Spinal cord (tissue), 10 donors: ENCODE measurements around the gene ZNF536. TPM values are rescaled to one million over a fixed set of nuclear protein-coding genes. Genes with fewer than 3 reads are reported as not detected.

ENCODE experiments used
- DNase-seq, 6 donors: peaks; one replicate each; pipeline versions ENCODE4 v3.0.0 to v3.0.0-alpha.2; 2013 to 2015; ENCODE audit warnings: low spot score in 6 of 6, low read depth in 4 of 6
- H3K27ac ChIP-seq: one replicate; pipeline ENCODE4 v1.5.1; 2013; ENCODE audit warnings: low read depth, low read length, control low read depth
- H3K27me3 ChIP-seq: one replicate; pipeline ENCODE4 v1.6.1; 2013; ENCODE audit warnings: low read length; ENCODE audit not compliant: control insufficient read depth, insufficient read depth
- H3K36me3 ChIP-seq: one replicate; pipeline ENCODE4 v1.6.1; 2013; ENCODE audit warnings: low read length; ENCODE audit not compliant: control insufficient read depth, insufficient read depth
- H3K4me1 ChIP-seq: one replicate; pipeline ENCODE4 v1.6.1; 2013; ENCODE audit warnings: low read length; ENCODE audit not compliant: control insufficient read depth, insufficient read depth
- H3K4me3 ChIP-seq: one replicate; pipeline ENCODE4 v1.5.1; 2013; ENCODE audit warnings: low read depth, low read length, control low read depth
- H3K9me3 ChIP-seq: one replicate; pipeline ENCODE4 v1.6.1; 2013; ENCODE audit warnings: low read length; ENCODE audit not compliant: control insufficient read depth, insufficient read depth
- WGBS: methylation state at CpG from one replicate; pipeline ENCODE4 v1.1.5; 2013; ENCODE audit warnings: missing lambda C conversion rate; ENCODE audit not compliant: insufficient coverage; 5-methylcytosine and 5-hydroxymethylcytosine counted together
- polyA plus RNA-seq, 2 donors: library from polyadenylated mRNA; unstranded; fragments of 120-200 nt; gene quantifications; one replicate each; pipeline ENCODE4 v1.2.1, GENCODE V29; 2013; ENCODE audit not compliant: insufficient read length in 2 of 2
- total RNA-seq, 2 donors: library from RNA; depleted of rRNA in 1 of 2; stranded (reverse); fragments of 120-200 nt in 1 of 2; fragments of >200 nt in 1 of 2; gene quantifications; one replicate each; pipeline versions ENCODE4 v1.2.3 to v1.2.4, GENCODE V29; 2013 to 2014
- donor health status: healthy.

Gene ZNF536
- total and polyA plus RNA-seq, 4 donors = 26.2 to 41.1 (median 28.9) TPM

DNA sequence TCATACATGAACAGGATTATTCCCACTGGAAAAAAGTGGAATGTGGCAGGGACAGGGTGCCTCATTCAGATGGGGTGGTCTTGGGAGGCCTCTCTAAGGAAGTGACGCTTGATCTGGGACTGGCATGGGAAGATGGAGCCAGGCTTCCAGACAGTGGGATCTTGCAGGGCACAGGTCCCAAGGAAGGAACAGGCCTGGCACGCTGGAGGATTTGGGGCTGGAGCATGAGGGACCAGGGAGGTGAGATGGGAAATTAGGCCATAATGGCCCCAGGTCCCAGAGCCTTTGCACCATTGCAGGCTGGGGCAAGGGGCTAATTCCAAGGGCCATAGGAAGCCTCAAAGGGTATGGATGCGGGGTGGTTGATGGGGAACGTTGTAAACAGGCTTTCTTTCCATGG is 9.2 kb downstream of the ZNF536 start:
- Histone ChIP-seq H3K27me3 (no peaks in the 10 kb centered on the region), H3K36me3 (no peaks in the 10 kb centered on the region), H3K27ac (no peak overlapping the region), H3K4me1 (no peaks in the 10 kb centered on the region), H3K4me3 (no peak overlapping the region), H3K9me3 (no peaks in the 10 kb centered on the region)
- DNase-seq = no peak
- 74% methylated on average over 4 of the region's 4 CpGs for WGBS

DNA sequence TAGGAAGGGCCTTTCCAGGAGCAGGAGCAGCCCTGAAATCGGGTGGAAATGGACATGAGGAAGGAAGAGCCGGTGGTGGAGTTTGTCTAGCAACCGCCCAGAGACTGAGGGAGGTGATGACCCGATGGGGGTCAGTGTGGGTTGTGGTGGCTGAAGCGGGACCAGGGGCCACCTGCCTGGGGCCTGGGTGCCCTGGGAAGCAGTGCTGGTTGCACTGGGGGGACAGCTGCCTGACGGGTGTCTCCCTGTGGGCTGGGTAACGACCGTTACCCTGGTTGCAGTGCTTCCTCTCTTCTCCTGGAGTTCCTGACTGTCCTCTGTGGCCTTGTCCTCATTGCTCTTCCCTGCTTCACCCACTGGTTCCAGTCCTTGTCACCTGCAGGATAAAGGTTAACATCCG is 13.0 kb downstream of the ZNF536 start:
- no peaks in the 10 kb centered on the region for H3K27me3 ChIP-seq
- H3K9me3 ChIP-seq = no peaks in the 10 kb centered on the region
- peaks cover 9% of the 10 kb centered on the region for H3K4me1 ChIP-seq
- no peaks in the 10 kb centered on the region for H3K36me3 ChIP-seq
- WGBS = 90% methylated on average over 9 of the region's 9 CpGs
- H3K4me3 ChIP-seq = no peak overlapping the region
- DNase-seq = no peak
- H3K27ac ChIP-seq = no peak overlapping the region

DNA sequence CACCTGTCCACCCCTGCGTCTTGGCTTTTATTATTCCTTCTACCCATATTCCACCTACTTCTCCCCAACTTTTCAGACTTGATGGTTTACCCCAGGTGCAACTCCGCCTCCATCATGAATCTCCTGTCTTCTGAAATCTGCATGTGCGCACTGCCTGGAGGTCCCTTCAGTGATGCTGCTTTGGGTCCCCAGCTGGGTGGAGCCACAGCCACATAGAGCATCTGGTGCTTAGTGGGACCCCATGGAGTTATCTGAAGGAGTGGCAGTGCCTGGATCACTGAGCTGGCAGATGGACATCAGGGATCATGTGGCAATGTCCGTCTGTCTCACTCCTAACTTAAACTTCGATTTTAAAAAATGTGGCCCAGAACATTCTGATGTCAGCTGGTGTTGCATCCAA is 13.5 kb downstream of the ZNF536 start:
- H3K4me3 ChIP-seq = no peak overlapping the region
- no peaks in the 10 kb centered on the region for H3K36me3 ChIP-seq
- DNase-seq = no peak
- H3K27me3 ChIP-seq = no peaks in the 10 kb centered on the region
- H3K9me3 ChIP-seq = no peaks in the 10 kb centered on the region
- no peak overlapping the region for H3K27ac ChIP-seq
- peaks cover 9% of the 10 kb centered on the region for H3K4me1 ChIP-seq
- 92% methylated on average over 5 of the region's 5 CpGs for WGBS

DNA sequence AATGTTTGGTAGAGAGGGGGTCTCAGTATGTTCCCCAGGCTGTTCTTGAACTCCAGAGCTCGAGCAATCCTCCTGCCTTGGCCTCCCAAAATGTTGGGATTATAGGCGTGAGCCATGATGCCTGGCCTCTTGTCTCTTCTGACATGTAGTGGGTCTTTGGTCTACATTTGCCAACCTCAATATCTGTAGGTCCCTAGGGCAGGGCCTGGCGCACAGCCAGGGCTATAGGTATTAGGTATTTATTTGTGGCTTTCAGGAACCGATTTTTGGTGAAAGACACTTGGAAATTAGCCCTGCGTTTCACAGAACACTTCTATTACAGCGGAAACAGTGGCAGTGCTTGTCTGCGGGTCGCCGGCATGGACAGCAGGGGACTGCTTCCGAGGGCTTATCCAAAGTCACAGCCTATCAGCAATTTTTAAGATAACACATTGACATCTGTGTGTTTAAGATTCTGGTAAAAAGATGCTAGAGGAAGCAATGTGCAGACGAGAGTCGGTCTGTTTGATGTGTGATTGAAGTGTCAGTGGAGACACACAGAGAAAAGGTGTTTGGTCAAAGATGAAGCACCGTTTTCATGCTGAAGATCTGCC is 14.5 kb downstream of the ZNF536 start:
- Histone ChIP-seq H3K4me1 (peaks cover 9% of the 10 kb centered on the region), H3K27ac (no peak overlapping the region), H3K27me3 (no peaks in the 10 kb centered on the region), H3K36me3 (no peaks in the 10 kb centered on the region), H3K9me3 (no peaks in the 10 kb centered on the region), H3K4me3 (no peak overlapping the region)
- DNase-seq = no peak
- WGBS = 77% methylated on average over 3 of the region's 13 CpGs

DNA sequence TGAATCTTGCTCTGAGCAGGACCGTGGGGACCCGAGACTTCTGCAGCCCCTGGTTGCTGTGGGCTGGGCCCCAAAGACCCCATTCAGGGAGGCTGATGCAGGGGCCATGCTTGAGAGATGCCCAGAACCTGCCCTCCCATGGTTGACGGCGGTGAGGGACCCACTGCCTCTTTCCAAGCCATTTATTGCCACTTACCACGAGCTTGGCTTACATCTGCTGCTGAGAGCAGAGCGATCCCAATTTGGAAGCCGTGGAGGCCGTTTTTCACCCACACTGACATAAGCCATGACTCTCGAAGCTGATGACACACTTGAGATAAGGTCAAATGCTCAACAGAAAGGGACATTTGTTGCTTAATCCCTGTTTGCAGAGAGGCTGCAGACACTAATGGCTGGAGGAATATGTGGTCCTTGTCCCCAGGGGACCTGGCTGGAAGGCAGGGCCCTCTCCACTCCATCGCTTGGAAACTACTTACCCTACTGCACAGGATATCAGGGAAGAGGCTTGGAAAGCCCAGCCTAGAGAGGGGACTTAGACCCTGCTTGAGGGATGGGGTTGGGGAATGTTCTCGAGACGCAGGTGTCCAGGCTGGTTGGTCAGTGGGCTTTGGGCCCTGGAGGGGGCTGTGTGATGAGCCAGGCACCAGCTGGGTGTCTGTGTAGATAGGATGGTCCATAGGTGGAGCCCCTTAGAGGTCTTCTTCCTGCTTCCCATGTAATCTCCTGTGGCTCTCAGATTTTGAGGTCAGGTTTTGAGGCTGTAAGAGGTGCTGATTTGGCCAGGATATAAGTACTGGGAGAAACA is 15.3 kb downstream of the ZNF536 start:
- H3K9me3 ChIP-seq = no peaks in the 10 kb centered on the region
- no peaks in the 10 kb centered on the region for H3K36me3 ChIP-seq
- WGBS = 81% methylated on average over 11 of the region's 12 CpGs
- DNase-seq = peak in 1 of 6 donors; percentile 34
- H3K27me3 ChIP-seq = no peaks in the 10 kb centered on the region
- no peak overlapping the region for H3K4me3 ChIP-seq
- H3K4me1 ChIP-seq = peaks cover 9% of the 10 kb centered on the region
- no peak overlapping the region for H3K27ac ChIP-seq

DNA sequence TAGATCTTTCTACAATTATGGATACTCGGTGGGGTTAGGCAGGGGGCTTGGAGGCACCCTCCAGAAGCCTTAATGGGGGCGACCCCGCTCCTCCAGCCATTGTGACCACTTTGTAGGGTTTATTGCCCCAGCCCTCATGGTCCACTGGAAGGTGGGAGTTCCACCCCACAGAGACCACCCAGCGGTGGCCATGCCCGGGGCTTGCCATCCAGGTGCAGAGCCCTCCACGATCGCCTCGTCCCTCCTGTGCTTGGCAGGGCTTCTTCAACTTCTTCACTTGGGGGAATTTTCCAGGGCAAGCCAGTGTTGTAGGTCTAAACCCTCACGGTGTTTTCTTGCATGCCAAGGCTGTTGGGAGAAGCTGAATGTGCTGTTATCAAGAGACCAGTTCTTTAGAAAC is 16.1 kb downstream of the ZNF536 start:
- WGBS = 93% methylated on average over 8 of the region's 9 CpGs
- Histone ChIP-seq H3K27ac (no peak overlapping the region), H3K9me3 (no peaks in the 10 kb centered on the region), H3K4me1 (peaks cover 9% of the 10 kb centered on the region), H3K36me3 (no peaks in the 10 kb centered on the region), H3K27me3 (no peaks in the 10 kb centered on the region), H3K4me3 (no peak overlapping the region)
- DNase-seq = no peak

DNA sequence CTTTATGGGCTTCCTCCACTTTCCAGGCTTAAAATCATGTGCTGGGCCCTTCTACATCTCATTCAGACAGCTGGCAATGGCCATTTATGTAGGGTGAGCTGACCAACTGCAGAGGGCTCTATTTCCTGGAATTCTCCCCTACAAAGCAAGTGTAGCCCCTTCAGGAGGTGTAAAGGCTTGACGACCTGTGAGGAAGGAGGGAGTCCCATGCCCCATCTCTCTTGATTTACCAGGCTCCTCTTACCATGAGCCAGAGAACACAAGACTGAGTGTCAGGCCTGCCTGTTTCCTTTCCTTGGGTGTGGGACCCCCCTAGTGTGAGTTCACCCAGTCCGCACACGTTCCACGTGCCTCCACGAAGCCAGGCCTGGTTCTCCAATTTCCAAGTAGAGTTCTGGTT is 16.6 kb downstream of the ZNF536 start:
- 89% methylated on average over 5 of the region's 5 CpGs for WGBS
- no peak for DNase-seq
- no peak overlapping the region for H3K27ac ChIP-seq

DNA sequence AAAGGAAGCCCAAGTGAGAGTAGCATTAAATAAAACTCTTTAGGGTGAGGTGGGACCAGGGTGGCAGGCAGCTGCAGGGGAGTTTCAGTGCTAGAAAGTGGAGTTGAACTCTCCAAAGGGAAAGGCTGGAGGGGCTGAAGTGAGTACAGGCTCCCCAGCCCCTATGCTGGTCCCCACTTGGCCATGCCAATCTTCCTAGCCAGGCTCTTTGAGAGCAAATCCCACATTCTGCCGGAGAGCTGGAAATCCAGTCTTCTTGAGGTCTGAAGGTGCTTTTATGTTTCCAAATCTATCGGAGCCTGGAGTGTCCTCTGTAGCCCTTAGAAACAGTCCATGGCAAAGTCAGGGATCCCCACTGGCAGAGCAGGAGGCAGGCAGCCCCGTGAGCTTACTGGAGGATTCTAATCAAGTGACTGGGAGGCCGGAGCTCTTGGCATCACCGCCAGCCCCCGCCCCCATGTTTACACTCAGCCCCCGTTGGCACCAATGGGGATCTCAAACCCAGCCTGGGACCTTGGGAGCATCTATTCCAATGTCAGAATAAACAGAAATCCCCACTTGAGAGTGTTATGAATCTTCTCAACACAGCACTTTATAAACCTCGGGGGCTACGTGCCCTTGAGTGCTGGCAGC is 18.3 kb downstream of the ZNF536 start:
- Histone ChIP-seq H3K9me3 (no peaks in the 10 kb centered on the region), H3K4me1 (peaks cover 9% of the 10 kb centered on the region), H3K36me3 (no peaks in the 10 kb centered on the region), H3K27ac (no peak overlapping the region), H3K27me3 (no peaks in the 10 kb centered on the region), H3K4me3 (no peak overlapping the region)
- no peak for DNase-seq
- WGBS = 75% methylated on average over 8 of the region's 9 CpGs

More for the DNA sequence above, 16.6 kb downstream of the ZNF536 start:
- H3K9me3 ChIP-seq = no peaks in the 10 kb centered on the region
- H3K36me3 ChIP-seq = no peaks in the 10 kb centered on the region
- peaks cover 9% of the 10 kb centered on the region for H3K4me1 ChIP-seq
- H3K4me3 ChIP-seq = no peak overlapping the region
- H3K27me3 ChIP-seq = no peaks in the 10 kb centered on the region

DNA sequence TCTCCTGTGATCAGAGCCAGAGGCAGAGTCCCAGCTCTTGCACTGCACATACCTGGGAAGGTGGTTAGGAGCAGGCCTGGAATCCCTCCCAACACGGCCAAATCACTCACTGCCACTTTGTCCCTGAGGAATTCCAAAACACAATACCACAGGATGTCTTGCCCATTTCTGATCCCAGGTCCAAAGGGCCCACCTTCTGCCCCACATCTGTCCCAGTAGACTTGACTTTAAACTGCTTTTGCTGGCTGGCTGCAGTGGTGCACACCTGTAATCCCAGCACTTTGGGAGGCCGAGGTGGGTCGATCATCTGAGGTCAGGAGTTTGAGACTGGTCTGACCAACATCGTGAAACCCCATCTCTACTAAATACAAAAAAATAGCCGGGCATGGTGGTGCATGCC is 18.9 kb downstream of the ZNF536 start:
- Histone ChIP-seq H3K36me3 (no peaks in the 10 kb centered on the region), H3K4me3 (no peak overlapping the region), H3K4me1 (peaks cover 9% of the 10 kb centered on the region), H3K27ac (no peak overlapping the region), H3K9me3 (no peaks in the 10 kb centered on the region), H3K27me3 (no peaks in the 10 kb centered on the region)
- DNase-seq = no peak
- WGBS = 89% methylated on average over 1 of the region's 5 CpGs
